ENCODE results near the gene CXCL16. TPM values are rescaled to one million over a fixed set of nuclear protein-coding genes. Genes with fewer than 3 reads are reported as not detected.

Gene CXCL16
- polyA plus RNA-seq, 1 experiment: 2.4 TPM

DNA sequence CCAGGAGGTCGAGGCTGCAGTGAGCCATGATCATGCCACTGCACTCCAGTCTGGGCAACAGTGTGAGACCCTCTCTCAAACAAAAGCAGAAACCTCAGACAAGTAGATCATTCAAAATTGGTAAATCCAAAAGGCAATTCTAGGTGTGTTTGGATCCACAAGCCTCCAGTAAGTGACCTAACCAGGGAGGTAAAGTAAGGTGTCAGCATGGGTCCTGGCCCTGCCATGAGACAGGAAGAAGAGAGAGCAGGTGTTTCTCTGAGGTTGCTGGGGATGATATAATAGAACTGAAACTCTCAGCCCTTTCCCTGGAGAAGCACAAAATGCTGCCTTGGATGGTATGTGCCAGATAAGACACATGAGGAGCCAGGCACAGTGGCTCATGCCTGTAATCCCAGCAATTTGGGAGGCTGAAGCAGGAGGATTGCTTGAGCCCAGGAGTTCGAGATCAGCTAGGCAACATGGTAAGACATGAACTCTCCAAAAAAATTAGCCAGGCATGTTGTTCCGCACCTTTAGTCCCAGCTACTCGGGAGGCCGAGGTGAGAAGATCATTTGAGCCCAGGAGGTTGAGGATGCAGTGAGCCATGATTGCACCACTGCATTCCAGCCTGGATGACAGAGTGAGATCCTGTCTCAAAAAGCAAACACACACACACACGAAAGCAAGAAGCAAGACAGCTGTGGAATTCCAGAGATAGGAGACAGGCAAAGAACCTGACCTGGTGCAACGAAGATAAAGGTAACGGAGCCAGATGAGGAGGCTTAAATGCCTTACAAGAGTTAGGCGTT, 38.4 kb upstream of the CXCL16 start:
- TF ChIP-seq, protein P1, sequence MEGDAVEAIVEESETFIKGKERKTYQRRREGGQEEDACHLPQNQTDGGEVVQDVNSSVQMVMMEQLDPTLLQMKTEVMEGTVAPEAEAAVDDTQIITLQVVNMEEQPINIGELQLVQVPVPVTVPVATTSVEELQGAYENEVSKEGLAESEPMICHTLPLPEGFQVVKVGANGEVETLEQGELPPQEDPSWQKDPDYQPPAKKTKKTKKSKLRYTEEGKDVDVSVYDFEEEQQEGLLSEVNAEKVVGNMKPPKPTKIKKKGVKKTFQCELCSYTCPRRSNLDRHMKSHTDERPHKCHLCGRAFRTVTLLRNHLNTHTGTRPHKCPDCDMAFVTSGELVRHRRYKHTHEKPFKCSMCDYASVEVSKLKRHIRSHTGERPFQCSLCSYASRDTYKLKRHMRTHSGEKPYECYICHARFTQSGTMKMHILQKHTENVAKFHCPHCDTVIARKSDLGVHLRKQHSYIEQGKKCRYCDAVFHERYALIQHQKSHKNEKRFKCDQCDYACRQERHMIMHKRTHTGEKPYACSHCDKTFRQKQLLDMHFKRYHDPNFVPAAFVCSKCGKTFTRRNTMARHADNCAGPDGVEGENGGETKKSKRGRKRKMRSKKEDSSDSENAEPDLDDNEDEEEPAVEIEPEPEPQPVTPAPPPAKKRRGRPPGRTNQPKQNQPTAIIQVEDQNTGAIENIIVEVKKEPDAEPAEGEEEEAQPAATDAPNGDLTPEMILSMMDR (IDR thresholded peaks at IDR 0.05; ENCODE audit: low read depth, low read length): no peak
- H3K27me3 ChIP-seq (ENCODE audit: control insufficient read depth, insufficient read depth, low read length): peaks cover 48% of the 10 kb centered on the region
- no peak overlapping the region for H3K4me3 ChIP-seq (ENCODE audit: low read depth, low read length)
- ChIA-PET CTCF (interaction anchor here (2.0 kb wide), 1 partner anchor 12 kb away, joined by 24 read pairs; the partner anchor contains the start of gene GLTPD2), POLR2A (no interaction called here)
- peaks cover 6% of the 10 kb centered on the region; the same call in 1 of the 2 replicates for H3K9me3 ChIP-seq (ENCODE audit: control insufficient read depth, insufficient read depth, low read length)
- DNase-seq (ENCODE audit: low read depth, low spot score): no peak
- H3K27ac ChIP-seq (ENCODE audit: low read depth, low read length): no peak overlapping the region

DNA sequence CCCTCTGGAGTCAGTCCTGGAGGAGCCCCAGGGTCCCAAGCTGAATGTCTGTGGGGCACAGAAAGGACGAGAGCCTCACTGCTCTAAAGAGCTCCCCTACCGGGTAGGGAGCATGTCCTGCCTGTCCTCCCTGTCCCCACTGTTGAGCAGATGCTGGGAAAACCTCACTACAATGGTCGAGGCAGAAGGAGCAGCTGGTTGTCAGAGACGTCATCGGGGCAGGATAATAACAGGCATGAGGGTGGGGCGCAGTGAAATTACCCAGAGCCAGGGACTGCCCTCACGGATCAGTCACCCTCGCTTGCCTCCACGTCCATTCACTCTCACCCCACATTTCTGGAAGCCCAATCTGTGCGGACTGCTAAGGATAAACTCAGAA, 32.5 kb upstream of the CXCL16 start:
- no peaks in the 10 kb centered on the region for H3K9me3 ChIP-seq (ENCODE audit: control insufficient read depth, insufficient read depth, low read length)
- POLR2A ChIA-PET: no interaction called here
- TF ChIP-seq, protein P1 (IDR thresholded peaks at IDR 0.05; ENCODE audit: low read depth, low read length): no peak
- no peak for DNase-seq (ENCODE audit: low read depth, low spot score)
- peaks cover 27% of the 10 kb centered on the region for H3K27me3 ChIP-seq (ENCODE audit: control insufficient read depth, insufficient read depth, low read length)
- CTCF ChIA-PET: no interaction called here
- no peak overlapping the region for H3K27ac ChIP-seq (ENCODE audit: low read depth, low read length)
- H3K4me3 ChIP-seq (ENCODE audit: low read depth, low read length): no peak overlapping the region

DNA sequence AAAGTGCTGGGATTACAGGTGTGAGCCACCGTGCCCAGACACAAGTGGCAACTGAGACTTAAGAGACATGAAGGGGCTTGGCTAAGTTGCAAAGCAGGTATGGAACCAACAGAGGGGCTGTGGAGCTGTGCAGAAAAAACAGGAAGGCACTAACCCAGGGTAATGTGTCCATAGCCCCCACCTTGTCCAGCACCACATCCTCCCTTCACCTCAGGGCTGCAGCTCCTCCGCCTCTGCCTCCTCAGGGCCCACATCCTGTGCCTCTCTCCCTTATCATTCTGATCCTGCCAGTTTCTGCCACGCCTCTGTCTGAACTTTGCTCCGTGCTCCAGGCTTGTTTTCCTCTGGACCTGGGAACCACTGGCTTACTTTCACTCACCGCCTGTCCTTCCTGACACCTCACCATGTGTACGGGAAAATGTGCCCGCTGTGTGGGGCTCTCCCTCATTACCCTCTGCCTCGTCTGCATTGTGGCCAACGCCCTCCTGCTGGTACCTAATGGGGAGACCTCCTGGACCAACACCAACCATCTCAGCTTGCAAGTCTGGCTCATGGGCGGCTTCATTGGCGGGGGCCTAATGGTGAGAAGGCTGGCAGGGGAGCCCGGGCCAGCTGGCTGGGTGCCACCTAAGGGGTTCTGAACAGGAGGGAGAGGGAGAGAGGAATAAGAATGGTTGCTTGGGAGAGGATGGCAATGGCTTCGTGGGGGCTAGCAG, 31.9 kb upstream of the CXCL16 start, which contains the start of gene TM4SF5:
Gene TM4SF5, plus strand, starts transcription at position 368 of the 716 bp plus-strand sequence. Its CDS starts 37 bp downstream, at position 405.
- no peak for DNase-seq (ENCODE audit: low read depth, low spot score)
- TF ChIP-seq, protein P1 (IDR thresholded peaks at IDR 0.05; ENCODE audit: low read depth, low read length): no peak
- POLR2A ChIA-PET: no interaction called here
- Histone ChIP-seq H3K9me3 (ENCODE audit: control insufficient read depth, insufficient read depth, low read length) (no peaks in the 10 kb centered on the region), H3K27ac (ENCODE audit: low read depth, low read length) (no peak within 1 kb of the TSS), H3K4me3 (ENCODE audit: low read depth, low read length) (no peak within 1 kb of the TSS), H3K27me3 (ENCODE audit: control insufficient read depth, insufficient read depth, low read length) (peaks cover 25% of the 10 kb centered on the region)
- CTCF ChIA-PET: no interaction called here

DNA sequence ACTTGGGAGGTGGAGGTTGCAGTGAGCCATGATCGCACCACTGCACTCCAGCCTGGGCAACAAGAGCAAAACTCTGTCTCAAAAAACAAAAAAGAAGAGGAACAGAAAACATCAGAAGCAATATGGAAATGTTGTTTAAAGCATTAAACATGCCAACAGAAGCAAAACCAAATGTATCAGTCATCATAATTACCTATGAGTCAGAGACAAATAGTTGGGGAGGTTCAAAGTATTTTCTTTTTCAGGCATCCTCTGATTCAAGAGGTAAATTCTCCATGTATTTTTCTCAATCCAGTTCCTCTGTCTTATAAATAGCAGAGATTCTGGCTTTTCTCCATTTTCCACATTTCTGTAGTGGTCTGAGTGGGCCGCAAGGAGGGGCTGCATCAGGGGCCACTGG, 29.9 kb upstream of the CXCL16 start:
- TF ChIP-seq, protein P1 (IDR thresholded peaks at IDR 0.05; ENCODE audit: low read depth, low read length): no peak
- CTCF ChIA-PET: no interaction called here
- H3K27me3 ChIP-seq (ENCODE audit: control insufficient read depth, insufficient read depth, low read length): peaks cover 26% of the 10 kb centered on the region
- no peak for DNase-seq (ENCODE audit: low read depth, low spot score)
- H3K9me3 ChIP-seq (ENCODE audit: control insufficient read depth, insufficient read depth, low read length): no peaks in the 10 kb centered on the region
- H3K4me3 ChIP-seq (ENCODE audit: low read depth, low read length): no peak overlapping the region
- H3K27ac ChIP-seq (ENCODE audit: low read depth, low read length): no peak overlapping the region
- POLR2A ChIA-PET: no interaction called here

DNA sequence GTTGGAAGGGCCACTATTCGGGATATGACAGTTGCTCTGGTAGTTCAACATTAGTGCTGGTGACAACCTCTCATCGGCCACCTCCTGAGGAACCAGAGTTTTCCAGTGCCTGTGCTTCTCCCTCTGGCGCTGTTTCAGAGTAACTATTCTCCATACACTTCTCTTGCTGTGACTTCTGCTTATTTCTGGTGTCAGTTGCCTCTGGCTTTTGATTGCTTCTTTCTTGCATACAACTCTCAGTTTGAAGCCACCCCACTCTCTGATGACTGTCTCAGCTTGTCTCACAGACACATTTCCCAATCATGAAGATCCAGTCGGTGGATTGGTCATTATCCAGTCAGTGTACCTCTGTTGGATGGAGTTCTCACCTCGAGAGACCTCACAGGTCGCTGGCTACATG, 28.6 kb upstream of the CXCL16 start:
- Histone ChIP-seq H3K27ac (ENCODE audit: low read depth, low read length) (no peak overlapping the region), H3K9me3 (ENCODE audit: control insufficient read depth, insufficient read depth, low read length) (no peaks in the 10 kb centered on the region), H3K4me3 (ENCODE audit: low read depth, low read length) (no peak overlapping the region), H3K27me3 (ENCODE audit: control insufficient read depth, insufficient read depth, low read length) (peaks cover 24% of the 10 kb centered on the region)
- no peak for DNase-seq (ENCODE audit: low read depth, low spot score)
- ChIA-PET POLR2A (no interaction called here), CTCF (interaction anchor here (0.6 kb wide), 1 partner anchor 9 kb away, joined by 3 read pairs; no protein-coding TSS in a partner anchor)
- TF ChIP-seq, protein P1 (IDR thresholded peaks at IDR 0.05; ENCODE audit: low read depth, low read length): no peak

Measured in AG04450 (cell line).